ENCODE results near the gene LIMK1. TPM values are rescaled to one million over a fixed set of nuclear protein-coding genes. Genes with fewer than 3 reads are reported as not detected.

Gene LIMK1
- total and polyA plus RNA-seq, 2 of the 4 experiments (the other 2 are of a cell fraction): 25.8 to 48.0 TPM

- H3K14ac ChIP-seq (replicated peaks; ENCODE audit: low read depth, low read length): no peak overlapping the region
- no peak overlapping the region for H3K18ac ChIP-seq (ENCODE audit: low read depth, low read length)
- H3K4me2 ChIP-seq (ENCODE audit: low read depth, low read length): no peak overlapping the region
- H2BK15ac ChIP-seq (ENCODE audit: low read depth, low read length): no peak overlapping the region
- H2AK9ac ChIP-seq (replicated peaks; ENCODE audit: low read depth, low read length, poor library complexity): no peak overlapping the region
- ATAC-seq (ENCODE audit: low read depth): no peak
- H3K27ac ChIP-seq (ENCODE audit: insufficient read depth, low read length): no peak overlapping the region
- CTCF ChIA-PET: no interaction called here
- intact Hi-C loops (cut with micrococcal nuclease) (no loop called here), dilution Hi-C loops (cut with HindIII; ENCODE audit: low sequenced_read_pairs, unreplicated experiment) (no loop called here), in situ Hi-C loops (cut with MboI; ENCODE audit: low sequenced_read_pairs) (no loop called here)
- no peak overlapping the region for H3K23ac ChIP-seq (ENCODE audit: low read depth, low read length)
- H2AFZ ChIP-seq (replicated peaks; ENCODE audit: low read length, poor library complexity): no peak overlapping the region
- DNase-seq: no peak
- no peaks in the 10 kb centered on the region for H4K20me1 ChIP-seq (ENCODE audit: insufficient read depth, low read length)
- no peak overlapping the region for H3K56ac ChIP-seq (ENCODE audit: extremely low read depth, insufficient read depth, low read length)
- no peak overlapping the region for H2BK5ac ChIP-seq (ENCODE audit: low read depth, low read length, poor library complexity, severe bottlenecking)
- H3K9ac ChIP-seq (ENCODE audit: low read depth, low read length): no peak overlapping the region
- POLR2A ChIA-PET (ENCODE audit: unreplicated experiment): no interaction called here
- H2BK20ac ChIP-seq (ENCODE audit: low read depth, low read length): no peak overlapping the region
- H3K79me1 ChIP-seq (ENCODE audit: low read depth in 1 of 2, low read length in 2 of 2): no peaks in the 10 kb centered on the region
- no peaks in the 10 kb centered on the region for H3K27me3 ChIP-seq (ENCODE audit: control insufficient read depth, insufficient read depth, low read length)
- no peak overlapping the region for H3K4me3 ChIP-seq (ENCODE audit: insufficient read depth, low read depth, low read length)
- H2BK120ac ChIP-seq (ENCODE audit: low read depth, low read length): no peak overlapping the region
- peaks cover 6% of the 10 kb centered on the region for H3K9me3 ChIP-seq (ENCODE audit: control insufficient read depth, insufficient read depth, low read length)
- WGBS, 2 experiments (ENCODE audit: extremely low coverage in 2 of 2, insufficient read length in 1 of 2): no CpG with 5 or more reads among the region's 5 CpGs
- no peak overlapping the region for H4K8ac ChIP-seq (ENCODE audit: low read depth in 2 of 2, low read length in 2 of 2)
- BruUV-seq (replicated peaks): no TSS peak
- no peak overlapping the region for H4K91ac ChIP-seq (ENCODE audit: insufficient read depth, low read depth, low read length)
- no peaks in the 10 kb centered on the region for H3K36me3 ChIP-seq (ENCODE audit: control insufficient read depth, insufficient read depth, low read length)
- 0 out of 2 replicates have a peak, but pooled peaks cover 2% of the 10 kb centered on the region for H3K9me1 ChIP-seq (ENCODE audit: insufficient read depth, low read length)
- TF ChIP-seq RFX5 (IDR thresholded peaks at IDR 0.05; ENCODE audit: low read depth, low read length): no peak
- no peak for TF ChIP-seq RAD21 (IDR thresholded peaks at IDR 0.05; ENCODE audit: low read length)
- TF ChIP-seq POLR2A (IDR thresholded peaks at IDR 0.05; ENCODE audit: low read depth, low read length): no peak
- TF ChIP-seq, protein P1, sequence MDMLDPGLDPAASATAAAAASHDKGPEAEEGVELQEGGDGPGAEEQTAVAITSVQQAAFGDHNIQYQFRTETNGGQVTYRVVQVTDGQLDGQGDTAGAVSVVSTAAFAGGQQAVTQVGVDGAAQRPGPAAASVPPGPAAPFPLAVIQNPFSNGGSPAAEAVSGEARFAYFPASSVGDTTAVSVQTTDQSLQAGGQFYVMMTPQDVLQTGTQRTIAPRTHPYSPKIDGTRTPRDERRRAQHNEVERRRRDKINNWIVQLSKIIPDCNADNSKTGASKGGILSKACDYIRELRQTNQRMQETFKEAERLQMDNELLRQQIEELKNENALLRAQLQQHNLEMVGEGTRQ (IDR thresholded peaks at IDR 0.05; ENCODE audit: low read depth, low read length): no peak
- TF ChIP-seq RCOR1 (IDR thresholded peaks at IDR 0.05; ENCODE audit: insufficient replicate concordance, low read length): no peak
- no peak for TF ChIP-seq MAFK (IDR thresholded peaks at IDR 0.05; ENCODE audit: low read depth, low read length)
- TF ChIP-seq, protein P2, sequence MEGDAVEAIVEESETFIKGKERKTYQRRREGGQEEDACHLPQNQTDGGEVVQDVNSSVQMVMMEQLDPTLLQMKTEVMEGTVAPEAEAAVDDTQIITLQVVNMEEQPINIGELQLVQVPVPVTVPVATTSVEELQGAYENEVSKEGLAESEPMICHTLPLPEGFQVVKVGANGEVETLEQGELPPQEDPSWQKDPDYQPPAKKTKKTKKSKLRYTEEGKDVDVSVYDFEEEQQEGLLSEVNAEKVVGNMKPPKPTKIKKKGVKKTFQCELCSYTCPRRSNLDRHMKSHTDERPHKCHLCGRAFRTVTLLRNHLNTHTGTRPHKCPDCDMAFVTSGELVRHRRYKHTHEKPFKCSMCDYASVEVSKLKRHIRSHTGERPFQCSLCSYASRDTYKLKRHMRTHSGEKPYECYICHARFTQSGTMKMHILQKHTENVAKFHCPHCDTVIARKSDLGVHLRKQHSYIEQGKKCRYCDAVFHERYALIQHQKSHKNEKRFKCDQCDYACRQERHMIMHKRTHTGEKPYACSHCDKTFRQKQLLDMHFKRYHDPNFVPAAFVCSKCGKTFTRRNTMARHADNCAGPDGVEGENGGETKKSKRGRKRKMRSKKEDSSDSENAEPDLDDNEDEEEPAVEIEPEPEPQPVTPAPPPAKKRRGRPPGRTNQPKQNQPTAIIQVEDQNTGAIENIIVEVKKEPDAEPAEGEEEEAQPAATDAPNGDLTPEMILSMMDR (conservative IDR thresholded peaks at IDR 0.05; ENCODE audit: low read depth, low read length): no peak
- TF ChIP-seq MAZ (IDR thresholded peaks at IDR 0.05; ENCODE audit: borderline replicate concordance, low read depth, low read length): no peak
- no peak for TF ChIP-seq SMC3 (IDR thresholded peaks at IDR 0.05; ENCODE audit: low read depth, low read length)
- TF ChIP-seq, protein P3, sequence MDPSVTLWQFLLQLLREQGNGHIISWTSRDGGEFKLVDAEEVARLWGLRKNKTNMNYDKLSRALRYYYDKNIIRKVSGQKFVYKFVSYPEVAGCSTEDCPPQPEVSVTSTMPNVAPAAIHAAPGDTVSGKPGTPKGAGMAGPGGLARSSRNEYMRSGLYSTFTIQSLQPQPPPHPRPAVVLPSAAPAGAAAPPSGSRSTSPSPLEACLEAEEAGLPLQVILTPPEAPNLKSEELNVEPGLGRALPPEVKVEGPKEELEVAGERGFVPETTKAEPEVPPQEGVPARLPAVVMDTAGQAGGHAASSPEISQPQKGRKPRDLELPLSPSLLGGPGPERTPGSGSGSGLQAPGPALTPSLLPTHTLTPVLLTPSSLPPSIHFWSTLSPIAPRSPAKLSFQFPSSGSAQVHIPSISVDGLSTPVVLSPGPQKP (IDR thresholded peaks at IDR 0.05; ENCODE audit: borderline replicate concordance, low read depth, low read length): no peak
- TF ChIP-seq FOS (IDR thresholded peaks at IDR 0.05; ENCODE audit: low read depth, low read length): no peak
- no peak for TF ChIP-seq CEBPB (IDR thresholded peaks at IDR 0.05; ENCODE audit: low read depth, low read length)
- no peak for TF ChIP-seq MXI1 (IDR thresholded peaks at IDR 0.05; ENCODE audit: borderline replicate concordance, low read depth, low read length)
- TF ChIP-seq CHD1 (IDR thresholded peaks at IDR 0.05; ENCODE audit: low read depth, low read length): no peak
- TF ChIP-seq NFE2L2 (IDR thresholded peaks at IDR 0.05; ENCODE audit: low read depth, low read length): no peak
- no peak for TF ChIP-seq BHLHE40 (IDR thresholded peaks at IDR 0.05; ENCODE audit: low read depth, low read length)
- H4K5ac ChIP-seq (ENCODE audit: low read depth, low read length): no peak overlapping the region
- H3K4me1 ChIP-seq (ENCODE audit: control insufficient read depth, insufficient read depth, low read length): no peaks in the 10 kb centered on the region
- H2AK5ac ChIP-seq (ENCODE audit: low read depth, low read length): no peak overlapping the region
- H3K4ac ChIP-seq (ENCODE audit: low read depth, low read length): no peak overlapping the region
Observed at GRCh38 chr7:74149071-74149470, 65.5 kb downstream of the LIMK1 start.

Data from IMR-90 (cell line).